HEK293T (cell line): ENCODE measurements around the gene IKZF4.

ENCODE experiments used
- CTBP1 ChIP-seq: fragments of 450-650 bp; IDR thresholded peaks from 2 replicates; pipeline ENCODE4 v1.6.1; 2016; ENCODE audit warnings: borderline replicate concordance
- ELF4 ChIP-seq: fragments of 450-650 bp; IDR thresholded peaks from 2 replicates; pipeline ENCODE4 v1.6.1; 2017; ENCODE audit warnings: antibody characterized with exemption
- FOXM1 ChIP-seq: fragments of 450-650 bp; IDR thresholded peaks from 2 replicates; pipeline ENCODE4 v1.6.1; 2017; ENCODE audit warnings: mild to moderate bottlenecking, borderline replicate concordance
- ZNF384 ChIP-seq: fragments of 450-650 bp; IDR thresholded peaks from 2 replicates; pipeline ENCODE4 v1.6.1; 2016

DNA sequence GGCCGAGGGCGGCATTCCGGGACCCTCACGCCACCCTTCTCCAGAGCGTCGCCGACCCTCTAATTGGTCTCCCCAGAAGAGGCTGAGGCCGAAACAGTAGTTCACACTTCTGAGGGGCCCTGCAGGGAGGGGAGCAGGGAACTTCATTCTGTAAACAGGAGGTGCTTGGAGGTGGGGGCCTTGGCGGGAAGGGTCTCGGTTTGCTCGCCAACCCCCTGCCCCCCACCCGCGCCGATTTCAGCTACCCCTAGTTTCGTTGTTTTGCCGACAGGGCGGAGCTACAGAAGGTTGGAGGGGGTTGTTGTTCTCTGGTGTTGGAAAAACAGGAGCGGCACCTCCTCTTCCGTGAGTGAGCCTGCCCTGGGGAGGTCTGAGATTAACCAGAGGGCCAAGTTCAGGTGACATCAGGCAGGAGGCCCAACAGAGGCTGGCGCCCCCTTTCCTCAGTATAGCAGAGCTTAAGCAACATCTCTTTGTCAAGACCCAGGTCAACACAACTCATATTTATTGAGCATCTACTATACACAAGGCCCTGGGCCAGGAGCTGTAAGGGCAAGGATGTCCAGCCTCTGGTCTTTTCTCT, 59.8 kb downstream of the IKZF4 start:
- TF ChIP-seq FOXM1, result no peak
- no peak for TF ChIP-seq ELF4
- TF ChIP-seq ZNF384, result no peak
- TF ChIP-seq CTBP1, result no peak
